HEK293 (cell line): Measurements from ENCODE around the gene EMP3.

Source experiments
- CTCF ChIA-PET: fragments of 350-600 bp; formaldehyde crosslinking; extraction: SDS; loops from one replicate; lab custom pipeline; 2021; ENCODE audit warnings: antibody characterized with exemption; lab: Yijun Ruan, JAX
- POLR2A ChIA-PET: fragments of 300-600 bp; formaldehyde crosslinking; extraction: SDS; loops from one replicate; lab custom pipeline; 2020; ENCODE audit warnings: antibody characterized with exemption, inconsistent platforms; lab: Yijun Ruan, JAX
- H3K27ac ChIP-seq: fragments of 200-500 bp; sonication (Bioruptor generic); 2 replicates; pipeline ENCODE4 v1.5.1; 2014; ENCODE audit warnings: low read depth, low read length, control low read depth, inconsistent platforms; ENCODE audit errors: extremely low read depth
- H3K36me3 ChIP-seq, 2 experiments: fragments of 200-500 bp in 1 of 2; sonication (Bioruptor generic) in 1 of 2; 1 replicate in 1 of 2; 2 replicates in 1 of 2; pipeline ENCODE4 v1.5.1; 2014 to 2017; ENCODE audit warnings: inconsistent platforms in 2 of 2, low read length in 2 of 2; ENCODE audit not compliant: control insufficient read depth in 2 of 2, insufficient read depth in 1 of 2
- H3K4me1 ChIP-seq: fragments of 200-500 bp; sonication (Bioruptor generic); 2 replicates; pipeline ENCODE4 v1.5.1; 2014; ENCODE audit warnings: mild to moderate bottlenecking, low read length, inconsistent platforms; ENCODE audit not compliant: control insufficient read depth, insufficient read depth
- H3K4me3 ChIP-seq: 2 replicates; pipeline ENCODE4 v1.5.1; 2011; ENCODE audit warnings: low read depth, mild to moderate bottlenecking, control low read depth, low read length, moderate library complexity
- H3K9me3 ChIP-seq: fragments of 200-500 bp; sonication (Bioruptor generic); 2 replicates; pipeline ENCODE4 v1.5.1; 2014; ENCODE audit warnings: low read depth, low read length, inconsistent platforms; ENCODE audit not compliant: control insufficient read depth, insufficient read depth
- GFI1B ChIP-seq: fragments of 450-650 bp; formaldehyde crosslinking; IDR thresholded peaks from 2 replicates; pipeline ENCODE4 v1.5.1; 2016; ENCODE audit warnings: missing biosample characterization, missing genetic modification characterization
- HOXA7 ChIP-seq: sonication (generic); formaldehyde crosslinking; IDR thresholded peaks from 2 replicates; pipeline ENCODE4 v1.8.1; 2022; ENCODE audit warnings: missing genetic modification reagents, borderline replicate concordance
- KLF8 ChIP-seq: fragments of 450-650 bp; formaldehyde crosslinking; IDR thresholded peaks from 2 replicates; pipeline ENCODE4 v1.5.1; 2016; ENCODE audit warnings: missing biosample characterization, missing genetic modification characterization
- OVOL3 ChIP-seq: fragments of 450-650 bp; formaldehyde crosslinking; IDR thresholded peaks from 2 replicates; pipeline ENCODE4 v1.5.1; 2016; ENCODE audit warnings: missing biosample characterization, missing genetic modification characterization
- SCRT1 ChIP-seq: fragments of 450-650 bp; formaldehyde crosslinking; IDR thresholded peaks from 2 replicates; pipeline ENCODE4 v1.5.1; 2016; ENCODE audit warnings: missing biosample characterization, missing genetic modification characterization, borderline replicate concordance
- SP7 ChIP-seq: fragments of 450-650 bp; formaldehyde crosslinking; IDR thresholded peaks from 2 replicates; pipeline ENCODE4 v1.5.1; 2016; ENCODE audit warnings: missing biosample characterization, missing genetic modification characterization
- TSHZ1 ChIP-seq: fragments of 450-650 bp; formaldehyde crosslinking; IDR thresholded peaks from 2 replicates; pipeline ENCODE4 v1.5.1; 2016; ENCODE audit warnings: missing biosample characterization, missing genetic modification characterization, borderline replicate concordance
- ZBTB17 ChIP-seq: fragments of 450-650 bp; formaldehyde crosslinking; IDR thresholded peaks from 2 replicates; pipeline ENCODE4 v1.5.1; 2016; ENCODE audit warnings: missing biosample characterization, missing genetic modification characterization
- ZEB2 ChIP-seq: fragments of 450-650 bp; formaldehyde crosslinking; IDR thresholded peaks from 2 replicates; pipeline ENCODE4 v1.5.1; 2016; ENCODE audit warnings: missing biosample characterization, missing genetic modification characterization
- ZFHX2 ChIP-seq: fragments of 450-650 bp; formaldehyde crosslinking; conservative IDR thresholded peaks from 2 replicates; pipeline ENCODE4 v1.5.1; 2016; ENCODE audit warnings: missing biosample characterization, missing genetic modification characterization
- ZIC2 ChIP-seq: fragments of 450-650 bp; formaldehyde crosslinking; IDR thresholded peaks from 2 replicates; pipeline ENCODE4 v1.5.1; 2016; ENCODE audit warnings: missing biosample characterization, missing genetic modification characterization
- ZNF10 ChIP-seq: fragments of 450-650 bp; formaldehyde crosslinking; IDR thresholded peaks from 2 replicates; pipeline ENCODE4 v1.5.1; 2017; ENCODE audit warnings: missing biosample characterization, missing genetic modification characterization
- ZNF112 ChIP-seq: fragments of 450-650 bp; formaldehyde crosslinking; IDR thresholded peaks from 2 replicates; pipeline ENCODE4 v1.5.0; 2017; ENCODE audit warnings: missing biosample characterization, missing genetic modification characterization
- ZNF121 ChIP-seq: fragments of 450-650 bp; formaldehyde crosslinking; IDR thresholded peaks from 2 replicates; pipeline ENCODE4 v1.5.1; 2016; ENCODE audit warnings: missing biosample characterization, missing genetic modification characterization
- ZNF132 ChIP-seq: fragments of 450-650 bp; formaldehyde crosslinking; IDR thresholded peaks from 2 replicates; pipeline ENCODE4 v1.5.1; 2017; ENCODE audit warnings: missing biosample characterization, missing genetic modification characterization, borderline replicate concordance
- ZNF138 ChIP-seq: fragments of 450-650 bp; formaldehyde crosslinking; IDR thresholded peaks from 2 replicates; pipeline ENCODE4 v1.5.1; 2016; ENCODE audit warnings: missing biosample characterization, missing genetic modification characterization, borderline replicate concordance
- ZNF146 ChIP-seq: fragments of 450-650 bp; formaldehyde crosslinking; IDR thresholded peaks from 2 replicates; pipeline ENCODE4 v1.5.1; 2016; ENCODE audit warnings: missing biosample characterization, missing genetic modification characterization
- ZNF18 ChIP-seq: fragments of 450-650 bp; formaldehyde crosslinking; IDR thresholded peaks from 2 replicates; pipeline ENCODE4 v1.5.1; 2016; ENCODE audit warnings: missing biosample characterization, missing genetic modification characterization
- ZNF184 ChIP-seq: fragments of 450-650 bp; IDR thresholded peaks from 2 replicates; pipeline ENCODE4 v1.5.1; 2018; ENCODE audit warnings: missing biosample characterization, mild to moderate bottlenecking, missing genetic modification characterization
- ZNF211 ChIP-seq: fragments of 450-650 bp; formaldehyde crosslinking; IDR thresholded peaks from 2 replicates; pipeline ENCODE4 v1.5.1; 2016; ENCODE audit warnings: low read depth, missing biosample characterization, missing genetic modification characterization
- ZNF23 ChIP-seq: fragments of 450-650 bp; formaldehyde crosslinking; IDR thresholded peaks from 2 replicates; pipeline ENCODE4 v1.5.1; 2016; ENCODE audit warnings: missing biosample characterization, missing genetic modification characterization, borderline replicate concordance
- ZNF311 ChIP-seq: fragments of 450-650 bp; formaldehyde crosslinking; IDR thresholded peaks from 2 replicates; pipeline ENCODE4 v1.5.1; 2017; ENCODE audit warnings: missing biosample characterization, missing genetic modification characterization, borderline replicate concordance
- ZNF37A ChIP-seq: fragments of 450-650 bp; IDR thresholded peaks from 2 replicates; pipeline ENCODE4 v1.5.1; 2018; ENCODE audit warnings: missing biosample characterization, missing genetic modification characterization
- ZNF404 ChIP-seq: fragments of 450-650 bp; formaldehyde crosslinking; IDR thresholded peaks from 2 replicates; pipeline ENCODE4 v1.5.1; 2017; ENCODE audit warnings: missing biosample characterization, missing genetic modification characterization
- ZNF423 ChIP-seq: fragments of 450-650 bp; formaldehyde crosslinking; IDR thresholded peaks from 2 replicates; pipeline ENCODE4 v1.5.1; 2016; ENCODE audit warnings: missing biosample characterization, missing genetic modification characterization
- ZNF473 ChIP-seq: fragments of 450-650 bp; formaldehyde crosslinking; IDR thresholded peaks from 2 replicates; pipeline ENCODE4 v1.5.1; 2017; ENCODE audit warnings: missing biosample characterization, missing genetic modification characterization
- ZNF529 ChIP-seq: fragments of 450-650 bp; formaldehyde crosslinking; IDR thresholded peaks from 2 replicates; pipeline ENCODE4 v1.5.1; 2017; ENCODE audit warnings: missing genetic modification characterization, missing biosample characterization; ENCODE audit not compliant: insufficient replicate concordance
- ZNF600 ChIP-seq: fragments of 450-650 bp; formaldehyde crosslinking; IDR thresholded peaks from 2 replicates; pipeline ENCODE4 v1.5.1; 2016; ENCODE audit warnings: missing biosample characterization, missing genetic modification characterization
- ZNF654 ChIP-seq: fragments of 450-650 bp; formaldehyde crosslinking; IDR thresholded peaks from 2 replicates; pipeline ENCODE4 v1.5.1; 2016; ENCODE audit warnings: low read depth, missing biosample characterization, missing genetic modification characterization
- ZNF707 ChIP-seq: fragments of 450-650 bp; formaldehyde crosslinking; IDR thresholded peaks from 2 replicates; pipeline ENCODE4 v1.5.1; 2016; ENCODE audit warnings: missing biosample characterization, missing genetic modification characterization
- ZNF776 ChIP-seq: fragments of 450-650 bp; formaldehyde crosslinking; IDR thresholded peaks from 2 replicates; pipeline ENCODE4 v1.5.0; 2017; ENCODE audit warnings: missing biosample characterization, missing genetic modification characterization, borderline replicate concordance
- ZNF792 ChIP-seq: fragments of 450-650 bp; formaldehyde crosslinking; IDR thresholded peaks from 2 replicates; pipeline ENCODE4 v1.5.1; 2016; ENCODE audit warnings: missing biosample characterization, missing genetic modification characterization
- ZNF837 ChIP-seq: fragments of 450-650 bp; formaldehyde crosslinking; IDR thresholded peaks from 2 replicates; pipeline ENCODE4 v1.5.1; 2016; ENCODE audit warnings: missing biosample characterization, missing genetic modification characterization
- TF ChIP-seq, protein P1 (sequence below): fragments of 450-650 bp; formaldehyde crosslinking; IDR thresholded peaks from 2 replicates; pipeline ENCODE4 v1.5.1; 2017; ENCODE audit warnings: missing biosample characterization, missing genetic modification characterization

The EMP3 gene

DNA sequence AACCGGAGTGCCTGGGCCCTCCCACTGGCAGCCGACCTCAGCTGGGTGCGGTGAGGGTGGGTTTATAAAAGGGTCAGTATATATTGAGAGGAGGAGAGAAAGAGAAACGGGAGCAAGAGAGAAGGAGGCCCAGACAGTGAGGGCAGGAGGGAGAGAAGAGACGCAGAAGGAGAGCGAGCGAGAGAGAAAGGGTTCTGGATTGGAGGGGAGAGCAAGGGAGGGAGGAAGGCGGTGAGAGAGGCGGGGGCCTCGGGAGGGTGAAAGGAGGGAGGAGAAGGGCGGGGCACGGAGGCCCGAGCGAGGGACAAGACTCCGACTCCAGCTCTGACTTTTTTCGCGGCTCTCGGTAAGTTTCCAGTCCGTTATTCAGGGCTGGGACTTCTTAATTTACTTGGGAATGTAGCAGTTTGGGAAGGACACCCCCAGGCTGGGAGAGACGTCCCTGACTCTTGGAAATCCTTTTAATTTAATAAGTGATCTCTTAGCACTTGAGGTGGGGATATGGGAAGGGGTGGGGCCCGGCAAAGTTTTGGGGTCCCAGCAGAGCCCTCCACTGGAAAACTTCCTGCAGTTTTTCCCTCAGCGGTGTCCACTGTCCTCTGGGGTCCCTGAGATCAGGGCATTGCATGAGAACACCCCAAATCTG lies at the start of gene EMP3:
Gene EMP3, plus strand, starts transcription at position 288 of the 646 bp plus-strand sequence. CDS start 1,293 bp downstream, outside the sequence.
- H3K27ac ChIP-seq = peak within 1 kb of the TSS; percentile 62
- peaks cover 19% of the 10 kb centered on the region for H3K4me1 ChIP-seq
- POLR2A ChIA-PET = interaction anchor here (1.0 to 2.5 kb wide), 4 partner anchors 8 to 66 kb away, joined by 3 to 13 read pairs (median 8); partner anchors contain the start of genes KDELR1, SYNGR4 and TMEM143
- H3K36me3 ChIP-seq = no peaks in the 10 kb centered on the region
- CTCF ChIA-PET = interaction anchor here (0.6 to 4.7 kb wide), 5 partner anchors 7 to 505 kb away, joined by 4 to 37 read pairs (median 5); partner anchors contain the start of gene KDELR1
- H3K9me3 ChIP-seq = no peaks in the 10 kb centered on the region
- H3K4me3 ChIP-seq = peak within 1 kb of the TSS; percentile 29
- no peak for TF ChIP-seq ZNF473
- peak; percentile 97 for TF ChIP-seq ZNF600 (tag by site-specific recombination)
- TF ChIP-seq ZNF10 (tag by site-specific recombination) = no peak
- TF ChIP-seq ZBTB17 (tag by site-specific recombination) = peak; percentile 96
- TF ChIP-seq GFI1B (tag by site-specific recombination) = no peak
- TF ChIP-seq ZNF404 (tag by site-specific recombination) = no peak
- TF ChIP-seq ZNF146 (tag by site-specific recombination) = no peak
- TF ChIP-seq ZNF707 = no peak
- no peak for TF ChIP-seq ZNF211 (tag by site-specific recombination)
- TF ChIP-seq ZNF112 (tag by site-specific recombination) = no peak
- no peak for TF ChIP-seq ZNF311 (tag by site-specific recombination)
- peak; percentile 42 for TF ChIP-seq ZIC2 (tag by site-specific recombination)
- TF ChIP-seq ZNF529 = no peak
- TF ChIP-seq ZNF792 (tag by site-specific recombination) = no peak
- no peak for TF ChIP-seq ZNF23 (tag by site-specific recombination)
- no peak for TF ChIP-seq ZNF423
- peak; percentile 46 for TF ChIP-seq ZEB2 (tag by site-specific recombination)
- TF ChIP-seq ZNF776 (tag by site-specific recombination) = no peak
- TF ChIP-seq HOXA7 (CRISPR knock-in tag) = no peak
- TF ChIP-seq SP7 = peak; percentile 71
- TF ChIP-seq ZNF654 = no peak
- TF ChIP-seq ZNF18 = no peak
- TF ChIP-seq KLF8 (tag by site-specific recombination) = peak; percentile 93
- 0 out of 2 replicates have a peak, but pooled peaks have one; percentile 22 for TF ChIP-seq TSHZ1 (tag by site-specific recombination)
- no peak for TF ChIP-seq ZNF121
- no peak for TF ChIP-seq ZNF138 (tag by site-specific recombination)
- no peak for TF ChIP-seq ZNF37A (tag by site-specific recombination)
- TF ChIP-seq ZNF184 (tag by site-specific recombination) = no peak
- TF ChIP-seq SCRT1 = no peak
- TF ChIP-seq ZFHX2 (tag by site-specific recombination) = peak; percentile 82
- no peak for TF ChIP-seq ZNF837
- TF ChIP-seq ZNF132 (tag by site-specific recombination) = no peak
- TF ChIP-seq, protein P1, sequence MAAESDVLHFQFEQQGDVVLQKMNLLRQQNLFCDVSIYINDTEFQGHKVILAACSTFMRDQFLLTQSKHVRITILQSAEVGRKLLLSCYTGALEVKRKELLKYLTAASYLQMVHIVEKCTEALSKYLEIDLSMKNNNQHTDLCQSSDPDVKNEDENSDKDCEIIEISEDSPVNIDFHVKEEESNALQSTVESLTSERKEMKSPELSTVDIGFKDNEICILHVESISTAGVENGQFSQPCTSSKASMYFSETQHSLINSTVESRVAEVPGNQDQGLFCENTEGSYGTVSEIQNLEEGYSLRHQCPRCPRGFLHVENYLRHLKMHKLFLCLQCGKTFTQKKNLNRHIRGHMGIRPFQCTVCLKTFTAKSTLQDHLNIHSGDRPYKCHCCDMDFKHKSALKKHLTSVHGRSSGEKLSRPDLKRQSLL (tag by site-specific recombination) = no peak; the same call in 1 of the 2 replicates
- no peak for TF ChIP-seq OVOL3 (tag by site-specific recombination)
